OCI-LY7 (cell line): Measurements from ENCODE around the gene MTMR1.

Source experiments
- EZH2phosphoT487 ChIP-seq: fragments of 200-600 bp; sonication (generic); IDR thresholded peaks from 2 replicates; pipeline ENCODE4 v1.6.1; 2018; ENCODE audit warnings: low read depth, borderline replicate concordance, mild to moderate bottlenecking, mixed run types, antibody characterized with exemption, low read length, moderate library complexity, mixed read lengths
- TF ChIP-seq, protein P1 (sequence below): fragments of 200-600 bp; sonication (generic); conservative IDR thresholded peaks from 2 replicates; pipeline ENCODE4 v1.5.1; 2014; ENCODE audit warnings: mild to moderate bottlenecking, antibody characterized with exemption, low read length, moderate library complexity, mixed read lengths

DNA sequence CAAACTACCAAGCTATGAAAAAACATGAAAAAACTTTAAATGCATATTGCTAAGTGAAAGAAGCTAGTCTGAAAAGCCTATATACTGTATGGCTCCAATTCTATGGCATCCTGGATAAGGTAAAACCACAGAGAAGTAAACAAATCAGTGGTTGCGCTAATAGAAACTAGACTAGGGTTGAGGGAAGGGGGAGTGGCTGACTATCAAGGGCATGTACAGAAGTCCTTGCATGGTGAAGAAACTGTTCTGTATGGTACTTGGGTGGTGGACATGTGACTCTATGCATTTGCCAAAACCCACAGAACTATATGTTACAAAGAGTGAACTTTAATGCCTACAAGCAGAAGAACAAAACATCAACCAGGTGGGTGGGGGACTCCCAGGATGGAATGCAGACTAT is 96.8 kb downstream of the MTMR1 start:
- TF ChIP-seq, protein P1, sequence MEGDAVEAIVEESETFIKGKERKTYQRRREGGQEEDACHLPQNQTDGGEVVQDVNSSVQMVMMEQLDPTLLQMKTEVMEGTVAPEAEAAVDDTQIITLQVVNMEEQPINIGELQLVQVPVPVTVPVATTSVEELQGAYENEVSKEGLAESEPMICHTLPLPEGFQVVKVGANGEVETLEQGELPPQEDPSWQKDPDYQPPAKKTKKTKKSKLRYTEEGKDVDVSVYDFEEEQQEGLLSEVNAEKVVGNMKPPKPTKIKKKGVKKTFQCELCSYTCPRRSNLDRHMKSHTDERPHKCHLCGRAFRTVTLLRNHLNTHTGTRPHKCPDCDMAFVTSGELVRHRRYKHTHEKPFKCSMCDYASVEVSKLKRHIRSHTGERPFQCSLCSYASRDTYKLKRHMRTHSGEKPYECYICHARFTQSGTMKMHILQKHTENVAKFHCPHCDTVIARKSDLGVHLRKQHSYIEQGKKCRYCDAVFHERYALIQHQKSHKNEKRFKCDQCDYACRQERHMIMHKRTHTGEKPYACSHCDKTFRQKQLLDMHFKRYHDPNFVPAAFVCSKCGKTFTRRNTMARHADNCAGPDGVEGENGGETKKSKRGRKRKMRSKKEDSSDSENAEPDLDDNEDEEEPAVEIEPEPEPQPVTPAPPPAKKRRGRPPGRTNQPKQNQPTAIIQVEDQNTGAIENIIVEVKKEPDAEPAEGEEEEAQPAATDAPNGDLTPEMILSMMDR: no peak
- TF ChIP-seq EZH2phosphoT487: no peak
